Measurements from ENCODE around the gene KRT31. TPM values are rescaled to one million over a fixed set of nuclear protein-coding genes. Genes with fewer than 3 reads are reported as not detected.

KRT31 gene
- total RNA-seq, 1 experiment from 2014 or later = not detected

GRCh38 chr17:41363881-41364280 is 33.5 kb downstream of the KRT31 start:
- TF ChIP-seq CTCF (IDR thresholded peaks at IDR 0.05; ENCODE audit: unreplicated experiment) = no peak
- no peaks in the 10 kb centered on the region for H3K4me1 Mint-ChIP-seq (ENCODE audit: insufficient read depth, unreplicated experiment)

GRCh38 chr17:41360296-41360995 is 37.0 kb downstream of the KRT31 start:
- no peak for DNase-seq (ENCODE audit: unreplicated experiment)
- peaks cover 17% of the 10 kb centered on the region for H3K27me3 Mint-ChIP-seq (ENCODE audit: insufficient read depth, unreplicated experiment)
- H3K4me3 Mint-ChIP-seq (ENCODE audit: unreplicated experiment) = no peak overlapping the region
- no TSS peak for BruUV-seq (replicated peaks)
- CTCF ChIA-PET = interaction anchor here (0.7 to 0.9 kb wide), 2 partner anchors 14 to 43 kb away, joined by 4 read pairs; no protein-coding TSS in a partner anchor
- no peak overlapping the region for H3K27ac Mint-ChIP-seq (ENCODE audit: low read depth, unreplicated experiment)
- H3K4me1 Mint-ChIP-seq (ENCODE audit: insufficient read depth, unreplicated experiment) = no peaks in the 10 kb centered on the region
- no peaks in the 10 kb centered on the region for H3K9me3 Mint-ChIP-seq (ENCODE audit: unreplicated experiment)
- POLR2A ChIA-PET = interaction anchor here (0.5 to 0.7 kb wide), 2 partner anchors 21 to 574 kb away, joined by 3 read pairs; no protein-coding TSS in a partner anchor
- no peak for TF ChIP-seq CTCF (IDR thresholded peaks at IDR 0.05; ENCODE audit: unreplicated experiment)
- intact Hi-C loops (cut with micrococcal nuclease) = no loop called here
- H3K36me3 Mint-ChIP-seq (ENCODE audit: insufficient read depth, unreplicated experiment) = no peaks in the 10 kb centered on the region

More at GRCh38 chr17:41363881-41364280, 33.5 kb downstream of the KRT31 start:
- DNase-seq (ENCODE audit: unreplicated experiment) = no peak
- Mint-ChIP-seq H3K9me3 (ENCODE audit: unreplicated experiment) (no peaks in the 10 kb centered on the region), H3K36me3 (ENCODE audit: insufficient read depth, unreplicated experiment) (no peaks in the 10 kb centered on the region), H3K4me3 (ENCODE audit: unreplicated experiment) (no peak overlapping the region), H3K27me3 (ENCODE audit: insufficient read depth, unreplicated experiment) (peaks cover 27% of the 10 kb centered on the region), H3K27ac (ENCODE audit: low read depth, unreplicated experiment) (no peak overlapping the region)
- ChIA-PET POLR2A (no interaction called here), CTCF (no interaction called here)
- intact Hi-C loops (cut with micrococcal nuclease) = no loop called here
- BruUV-seq (replicated peaks) = no TSS peak

GRCh38 chr17:41354536-41354935 is 42.9 kb downstream of the KRT31 start:
- Mint-ChIP-seq H3K4me3 (ENCODE audit: unreplicated experiment) (no peak overlapping the region), H3K9me3 (ENCODE audit: unreplicated experiment) (no peaks in the 10 kb centered on the region), H3K27ac (ENCODE audit: low read depth, unreplicated experiment) (no peak overlapping the region), H3K36me3 (ENCODE audit: insufficient read depth, unreplicated experiment) (no peaks in the 10 kb centered on the region), H3K4me1 (ENCODE audit: insufficient read depth, unreplicated experiment) (no peaks in the 10 kb centered on the region), H3K27me3 (ENCODE audit: insufficient read depth, unreplicated experiment) (peaks cover 30% of the 10 kb centered on the region)
- no peak for TF ChIP-seq CTCF (IDR thresholded peaks at IDR 0.05; ENCODE audit: unreplicated experiment)
- intact Hi-C loops (cut with micrococcal nuclease) = no loop called here
- BruUV-seq (replicated peaks) = no TSS peak
- ChIA-PET POLR2A (interaction anchor here (2.1 kb wide), 1 partner anchor 14 kb away, joined by 5 read pairs; no protein-coding TSS in a partner anchor), CTCF (no interaction called here)
- no peak for DNase-seq (ENCODE audit: unreplicated experiment)

GRCh38 chr17:41352597-41353366 is 44.6 kb downstream of the KRT31 start:
- BruUV-seq (replicated peaks) = no TSS peak
- H3K36me3 Mint-ChIP-seq (ENCODE audit: insufficient read depth, unreplicated experiment) = no peaks in the 10 kb centered on the region

More at GRCh38 chr17:41352597-41353366, 44.6 kb downstream of the KRT31 start:
- ChIA-PET CTCF (interaction anchor here (1.7 kb wide), 1 partner anchor 24 kb away, joined by 4 read pairs; no protein-coding TSS in a partner anchor), POLR2A (interaction anchor here (0.8 kb wide), 1 partner anchor 23 kb away, joined by 3 read pairs; no protein-coding TSS in a partner anchor)
- peak; percentile 4 for DNase-seq (ENCODE audit: unreplicated experiment)
- TF ChIP-seq CTCF (IDR thresholded peaks at IDR 0.05; ENCODE audit: unreplicated experiment) = no peak
- Mint-ChIP-seq H3K27ac (ENCODE audit: low read depth, unreplicated experiment) (no peak overlapping the region), H3K27me3 (ENCODE audit: insufficient read depth, unreplicated experiment) (peaks cover 24% of the 10 kb centered on the region), H3K4me1 (ENCODE audit: insufficient read depth, unreplicated experiment) (no peaks in the 10 kb centered on the region), H3K4me3 (ENCODE audit: unreplicated experiment) (no peak overlapping the region), H3K9me3 (ENCODE audit: unreplicated experiment) (no peaks in the 10 kb centered on the region)
- intact Hi-C loops (cut with micrococcal nuclease) = no loop called here

All from MCF 10A (cell line).